Measurements from ENCODE around the gene FOXI1.

DNA sequence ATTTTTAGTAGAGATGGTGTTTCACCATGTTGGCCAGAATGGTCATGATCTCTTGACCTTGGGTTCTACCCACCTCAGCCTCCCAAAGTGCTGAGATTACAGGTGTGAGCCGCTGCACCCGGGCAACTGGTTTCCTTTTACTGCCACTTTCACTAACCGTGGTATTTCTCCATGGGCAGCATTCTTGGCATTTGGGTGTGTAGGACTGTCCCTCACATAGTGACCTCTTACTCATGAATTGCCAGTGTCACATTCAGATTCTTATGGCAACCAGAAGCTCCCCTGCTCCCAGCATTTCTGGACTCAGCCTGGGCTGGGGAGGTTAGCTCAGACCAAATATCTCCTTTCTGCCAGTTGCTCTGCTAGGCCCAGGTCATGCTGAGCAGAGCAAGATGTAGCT, 50.1 kb downstream of the FOXI1 start:
- TF ChIP-seq POLR2AphosphoS5 (IDR thresholded peaks at IDR 0.05; ENCODE audit: low read depth, low read length) (no peak), SRF (IDR thresholded peaks at IDR 0.05; ENCODE audit: low read depth) (no peak), EZH2phosphoT487 (IDR thresholded peaks at IDR 0.05; ENCODE audit: borderline replicate concordance) (no peak), POLR2A (IDR thresholded peaks at IDR 0.05; ENCODE audit: borderline replicate concordance, extremely low read depth, insufficient read depth, insufficient read length) (no peak), YY1 (IDR thresholded peaks at IDR 0.05; ENCODE audit: extremely low read depth, insufficient replicate concordance, low read depth, low read length) (no peak)
- TF ChIP-seq, protein P1, sequence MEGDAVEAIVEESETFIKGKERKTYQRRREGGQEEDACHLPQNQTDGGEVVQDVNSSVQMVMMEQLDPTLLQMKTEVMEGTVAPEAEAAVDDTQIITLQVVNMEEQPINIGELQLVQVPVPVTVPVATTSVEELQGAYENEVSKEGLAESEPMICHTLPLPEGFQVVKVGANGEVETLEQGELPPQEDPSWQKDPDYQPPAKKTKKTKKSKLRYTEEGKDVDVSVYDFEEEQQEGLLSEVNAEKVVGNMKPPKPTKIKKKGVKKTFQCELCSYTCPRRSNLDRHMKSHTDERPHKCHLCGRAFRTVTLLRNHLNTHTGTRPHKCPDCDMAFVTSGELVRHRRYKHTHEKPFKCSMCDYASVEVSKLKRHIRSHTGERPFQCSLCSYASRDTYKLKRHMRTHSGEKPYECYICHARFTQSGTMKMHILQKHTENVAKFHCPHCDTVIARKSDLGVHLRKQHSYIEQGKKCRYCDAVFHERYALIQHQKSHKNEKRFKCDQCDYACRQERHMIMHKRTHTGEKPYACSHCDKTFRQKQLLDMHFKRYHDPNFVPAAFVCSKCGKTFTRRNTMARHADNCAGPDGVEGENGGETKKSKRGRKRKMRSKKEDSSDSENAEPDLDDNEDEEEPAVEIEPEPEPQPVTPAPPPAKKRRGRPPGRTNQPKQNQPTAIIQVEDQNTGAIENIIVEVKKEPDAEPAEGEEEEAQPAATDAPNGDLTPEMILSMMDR (IDR thresholded peaks at IDR 0.05 in 2 of 3, conservative IDR thresholded peaks at IDR 0.05 in 1 of 3; ENCODE audit: borderline replicate concordance in 1 of 3, insufficient read depth in 1 of 3, low read depth in 2 of 3, low read length in 2 of 3): no peak

Data from HCT116 (cell line).